RPMI8226 (cell line): Measurements from ENCODE around the gene NT5DC1.
A peak's percentile ranks its signal among the peaks of the same experiment; 100 is the strongest.
"Not testable (repeated sequence)": the region's sequence is repeated elsewhere in the genome, so short reads cannot be mapped to it uniquely, and the experiment has no call there.

Source experiments
- DNase-seq: peaks from one replicate; pipeline ENCODE4 v3.0.0-alpha.2; 2015

The NT5DC1 gene

GRCh38 chr6:116280161-116280932 lies 179.7 kb downstream of the NT5DC1 start:
- peak; percentile 4 for DNase-seq

DNA sequence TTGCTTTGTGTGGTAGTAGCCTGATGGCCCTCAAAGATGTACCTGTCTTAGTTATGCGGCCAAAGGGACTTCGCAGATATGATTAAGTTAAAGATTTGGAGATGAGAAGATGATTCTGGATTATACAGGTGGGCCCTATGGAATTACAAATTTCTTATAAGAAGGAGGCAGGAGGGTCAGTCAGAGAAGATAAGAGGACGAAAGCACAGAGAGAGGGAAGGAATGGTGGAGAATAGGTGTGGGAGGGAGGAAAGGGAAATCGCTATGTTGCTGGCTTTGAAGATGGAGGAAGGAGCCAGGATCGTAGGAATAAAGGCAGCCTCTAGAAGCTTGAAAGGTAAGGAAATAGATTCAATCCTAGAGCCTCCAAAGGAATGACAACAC lies 180.3 kb downstream of the NT5DC1 start:
- no peak for DNase-seq

DNA sequence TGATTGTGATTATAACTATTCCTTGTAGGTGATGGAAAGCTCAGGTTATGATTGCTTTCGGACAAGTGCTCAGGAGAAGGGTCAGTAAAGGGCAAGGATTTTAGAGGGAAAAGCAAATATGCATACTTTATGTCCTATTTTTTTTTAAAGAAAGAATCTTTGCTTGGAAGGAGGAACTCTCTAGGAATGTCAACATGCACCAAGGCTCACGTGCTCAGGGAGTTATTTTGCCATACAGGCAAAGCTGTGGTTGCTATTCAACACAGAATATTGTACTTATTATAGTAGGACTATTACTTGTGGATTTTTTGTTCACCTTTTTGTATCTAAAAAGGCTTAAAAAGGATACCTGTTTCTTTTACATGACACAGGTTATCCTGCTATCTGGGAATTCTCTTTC lies 182.0 kb downstream of the NT5DC1 start:
- DNase-seq, result no peak

GRCh38 chr6:116283191-116283590 lies 182.5 kb downstream of the NT5DC1 start:
- DNase-seq, result no peak

DNA sequence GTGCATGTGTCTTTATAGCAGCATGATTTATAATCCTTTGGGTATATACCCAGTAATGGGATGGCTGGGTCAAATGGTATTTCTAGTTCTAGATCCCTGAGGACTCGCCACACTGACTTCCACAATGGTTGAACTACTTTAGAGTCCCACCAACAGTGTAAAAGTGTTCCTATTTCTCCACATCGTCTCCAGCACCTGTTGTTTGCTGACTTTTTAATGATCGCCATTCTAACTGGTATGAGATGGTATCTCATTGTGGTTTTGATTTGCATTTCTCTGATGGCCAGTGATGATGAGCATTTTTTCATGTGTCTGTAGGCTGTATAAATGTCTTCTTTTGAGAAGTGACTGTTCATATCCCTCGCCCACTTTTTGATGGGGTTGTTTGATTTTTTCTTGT lies 184.3 kb downstream of the NT5DC1 start:
- DNase-seq, result not testable (repeated sequence)

GRCh38 chr6:116286773-116287358 lies 186.2 kb downstream of the NT5DC1 start:
- DNase-seq, result no peak

GRCh38 chr6:116287689-116288282 lies 187.1 kb downstream of the NT5DC1 start:
- peak; percentile 15 for DNase-seq

- no peak for DNase-seq
Observed at GRCh38 chr6:116289876-116290275, 189.2 kb downstream of the NT5DC1 start.

DNA sequence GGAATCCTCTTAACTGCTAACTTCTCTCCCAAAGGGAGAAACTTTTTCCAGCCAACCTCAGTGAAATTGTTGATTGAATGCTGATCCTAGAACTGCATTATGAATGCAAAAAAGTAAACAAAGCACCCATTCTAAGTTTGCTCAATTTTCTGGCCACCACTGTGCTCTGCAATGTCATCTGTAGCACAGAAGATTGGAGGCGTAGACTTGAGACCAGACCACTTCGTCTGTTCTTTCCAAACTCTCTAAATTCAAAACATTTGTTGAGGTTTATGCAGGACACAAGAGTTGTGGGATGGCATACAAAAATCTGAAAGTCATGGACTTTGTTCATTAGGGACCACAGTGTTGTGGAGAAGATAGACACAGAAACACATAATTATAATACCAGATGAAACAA lies 190.1 kb downstream of the NT5DC1 start:
- no peak for DNase-seq

- no peak for DNase-seq
Observed at GRCh38 chr6:116291701-116292396, 191.2 kb downstream of the NT5DC1 start.

DNA sequence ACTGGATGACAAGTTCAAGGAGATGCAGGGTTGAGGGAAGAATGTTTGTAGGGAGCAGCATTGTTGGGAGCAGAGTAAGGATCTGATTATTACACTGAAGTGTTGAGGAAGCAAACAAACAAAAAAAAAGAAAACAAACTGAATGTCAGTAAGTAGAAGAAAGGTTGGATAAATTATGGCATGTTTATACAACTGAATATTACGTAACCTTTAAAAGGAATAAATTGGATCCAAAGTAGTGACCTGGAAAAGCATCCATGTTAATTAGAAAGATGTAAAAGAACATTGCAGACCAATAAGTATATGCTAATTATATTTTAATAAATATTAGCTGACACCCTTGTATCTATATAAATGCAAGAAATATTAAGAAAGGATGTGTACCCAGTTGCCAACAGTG lies 191.9 kb downstream of the NT5DC1 start:
- DNase-seq, result no peak

GRCh38 chr6:116298273-116298672 lies 197.6 kb downstream of the NT5DC1 start:
- no peak for DNase-seq

GRCh38 chr6:116298973-116299372 lies 198.3 kb downstream of the NT5DC1 start:
- peak; percentile 16 for DNase-seq
